ENCODE data around the gene SGK1. TPM values are rescaled to one million over a fixed set of nuclear protein-coding genes. Genes with fewer than 3 reads are reported as not detected.

Gene SGK1
- total and polyA plus RNA-seq, 2 donors from 2014 or later = 142 to 324 TPM

GRCh38 chr6:134346932-134347545 is 29.1 kb upstream of the SGK1 start:
- H3K4me3 ChIP-seq (ENCODE audit: low read length in 3 of 3) = no peak overlapping the region
- H3K27me3 ChIP-seq (ENCODE audit: control insufficient read depth, insufficient read depth, low read length) = no peaks in the 10 kb centered on the region
- intact Hi-C loops (cut with DNase I) = no loop called here
- H3K4me1 ChIP-seq (ENCODE audit: control insufficient read depth in 2 of 3, insufficient read depth in 2 of 3, low read depth in 1 of 3, low read length in 3 of 3) = no peaks in the 10 kb centered on the region
- H3K9ac ChIP-seq (ENCODE audit: low read length in 3 of 3) = no peak overlapping the region
- DNase-seq (peak in 2 of 5 donors; percentile 8 to 18), FAIRE-seq (no peak)
- TF ChIP-seq CTCF (IDR thresholded peaks at IDR 0.05; ENCODE audit: borderline replicate concordance, extremely low read depth, insufficient read depth) = no peak
- no peak overlapping the region for H3K27ac ChIP-seq (ENCODE audit: low read depth in 2 of 2, low read length in 2 of 2)
- no peaks in the 10 kb centered on the region for H3K9me3 ChIP-seq (ENCODE audit: control insufficient read depth in 2 of 3, insufficient read depth in 1 of 3, low read length in 3 of 3)
- H3K36me3 ChIP-seq (ENCODE audit: control insufficient read depth in 2 of 3, insufficient read depth in 3 of 3, low read length in 3 of 3) = no peaks in the 10 kb centered on the region

- intact Hi-C loops (cut with DNase I) = no loop called here
- no peaks in the 10 kb centered on the region for H3K27me3 ChIP-seq (ENCODE audit: control insufficient read depth, insufficient read depth, low read length)
- H3K27ac ChIP-seq (ENCODE audit: low read depth in 2 of 2, low read length in 2 of 2) = no peak overlapping the region
- DNase-seq (no peak), FAIRE-seq (no peak)
- H3K9me3 ChIP-seq (ENCODE audit: control insufficient read depth in 2 of 3, insufficient read depth in 1 of 3, low read length in 3 of 3) = no peaks in the 10 kb centered on the region
- no peak overlapping the region for H3K9ac ChIP-seq (ENCODE audit: low read length in 3 of 3)
- TF ChIP-seq CTCF (IDR thresholded peaks at IDR 0.05; ENCODE audit: borderline replicate concordance, extremely low read depth, insufficient read depth) = no peak
- H3K4me3 ChIP-seq (ENCODE audit: low read length in 3 of 3) = no peak overlapping the region
- no peaks in the 10 kb centered on the region for H3K4me1 ChIP-seq (ENCODE audit: control insufficient read depth in 2 of 3, insufficient read depth in 2 of 3, low read depth in 1 of 3, low read length in 3 of 3)
- no peaks in the 10 kb centered on the region for H3K36me3 ChIP-seq (ENCODE audit: control insufficient read depth in 2 of 3, insufficient read depth in 3 of 3, low read length in 3 of 3)
Observed at GRCh38 chr6:134345789-134346188, 27.9 kb upstream of the SGK1 start.

- no peak overlapping the region for H3K27ac ChIP-seq (ENCODE audit: low read depth in 2 of 2, low read length in 2 of 2)
- H3K4me1 ChIP-seq (ENCODE audit: control insufficient read depth in 2 of 3, insufficient read depth in 2 of 3, low read depth in 1 of 3, low read length in 3 of 3) = no peaks in the 10 kb centered on the region
- H3K9me3 ChIP-seq (ENCODE audit: control insufficient read depth in 2 of 3, insufficient read depth in 1 of 3, low read length in 3 of 3) = no peaks in the 10 kb centered on the region
- FAIRE-seq (no peak), DNase-seq (no peak)
- H3K27me3 ChIP-seq (ENCODE audit: control insufficient read depth, insufficient read depth, low read length) = no peaks in the 10 kb centered on the region
- H3K9ac ChIP-seq (ENCODE audit: low read length in 3 of 3) = no peak overlapping the region
- TF ChIP-seq CTCF (IDR thresholded peaks at IDR 0.05; ENCODE audit: borderline replicate concordance, extremely low read depth, insufficient read depth) = no peak
- intact Hi-C loops (cut with DNase I) = no loop called here
- H3K4me3 ChIP-seq (ENCODE audit: low read length in 3 of 3) = no peak overlapping the region
- no peaks in the 10 kb centered on the region for H3K36me3 ChIP-seq (ENCODE audit: control insufficient read depth in 2 of 3, insufficient read depth in 3 of 3, low read length in 3 of 3)
Observed at GRCh38 chr6:134343066-134343465, 25.2 kb upstream of the SGK1 start.

All from kidney (tissue), 14 donors.